Germinal center (tissue), 1 donor: Measurements from ENCODE around the gene PNRC1.
"Not testable (repeated sequence)": the region's sequence is repeated elsewhere in the genome, so short reads cannot be mapped to it uniquely, and the experiment has no call there.

Source experiments
- DNase-seq: peaks from one replicate; pipeline ENCODE4 v3.0.0; 2012; ENCODE audit warnings: mixed read lengths, low spot score

PNRC1 gene

GRCh38 chr6:89080281-89081128 lies at the start of gene PNRC1:
PNRC1 (plus strand) TSS chr6:89080751; CDS start chr6:89080895, 144 bp downstream.
- DNase-seq = peak; percentile 98

- no peak for DNase-seq
Measured at GRCh38 chr6:89032599-89032998, 48.0 kb upstream of the PNRC1 start.

GRCh38 chr6:89033461-89033860 lies 47.1 kb upstream of the PNRC1 start:
- DNase-seq = no peak

GRCh38 chr6:89034116-89034515 lies 46.4 kb upstream of the PNRC1 start:
- not testable (repeated sequence) for DNase-seq

- DNase-seq = no peak
Measured at GRCh38 chr6:89034586-89035251, 45.8 kb upstream of the PNRC1 start.

- no peak for DNase-seq
Measured at GRCh38 chr6:89035252-89036101, 45.1 kb upstream of the PNRC1 start.

GRCh38 chr6:89037141-89037900 lies 43.2 kb upstream of the PNRC1 start:
- no peak for DNase-seq

GRCh38 chr6:89037901-89038293 lies 42.7 kb upstream of the PNRC1 start:
- DNase-seq = not testable (repeated sequence)

- no peak for DNase-seq
Measured at GRCh38 chr6:89042664-89043063, 37.9 kb upstream of the PNRC1 start.

- no peak for DNase-seq
Measured at GRCh38 chr6:89044328-89045010, 36.1 kb upstream of the PNRC1 start.

GRCh38 chr6:89045011-89045387 lies 35.6 kb upstream of the PNRC1 start:
- DNase-seq = no peak

- DNase-seq = no peak
Measured at GRCh38 chr6:89045576-89045975, 35.0 kb upstream of the PNRC1 start.

GRCh38 chr6:89047473-89047872 lies 33.1 kb upstream of the PNRC1 start:
- no peak for DNase-seq

GRCh38 chr6:89048288-89048923 lies 32.1 kb upstream of the PNRC1 start:
- DNase-seq = no peak

- no peak for DNase-seq
Measured at GRCh38 chr6:89048985-89049384, 31.6 kb upstream of the PNRC1 start.

- no peak for DNase-seq
Measured at GRCh38 chr6:89050155-89050554, 30.4 kb upstream of the PNRC1 start.

- no peak for DNase-seq
Measured at GRCh38 chr6:89050697-89051096, 29.9 kb upstream of the PNRC1 start.

- no peak for DNase-seq
Measured at GRCh38 chr6:89051676-89052075, 28.9 kb upstream of the PNRC1 start.

- DNase-seq = no peak
Measured at GRCh38 chr6:89054208-89054607, 26.3 kb upstream of the PNRC1 start.

- no peak for DNase-seq
Measured at GRCh38 chr6:89057759-89058158, 22.8 kb upstream of the PNRC1 start.

GRCh38 chr6:89058627-89059026 lies 21.9 kb upstream of the PNRC1 start:
- no peak for DNase-seq
